ENCODE data around the gene NOP56. TPM values are rescaled to one million over a fixed set of nuclear protein-coding genes. Genes with fewer than 3 reads are reported as not detected.

Gene NOP56
- total and polyA plus RNA-seq, 2 donors (not counting 3 experiments of a cell fraction or from before 2014, with no cell fraction given) = 151 to 329 TPM

- no peak overlapping the region for H3K4me2 ChIP-seq (ENCODE audit: insufficient read depth, low read length)
- TF ChIP-seq CTCF (IDR thresholded peaks at IDR 0.05; ENCODE audit: extremely low read depth in 1 of 2, insufficient read depth in 1 of 2, low read depth in 1 of 2, low read length in 2 of 2) = no peak
- TF ChIP-seq FOS (IDR thresholded peaks at IDR 0.05; ENCODE audit: borderline replicate concordance, insufficient read depth, low read length) = no peak
- TF ChIP-seq MYC (IDR thresholded peaks at IDR 0.05; ENCODE audit: low read depth, low read length) = no peak
- no peak for TF ChIP-seq POLR2A (IDR thresholded peaks at IDR 0.05; ENCODE audit: low read depth, low read length)
- H2AFZ ChIP-seq (ENCODE audit: low read depth, low read length) = peak overlapping the region; percentile 42
- no peak overlapping the region for H3K4me3 ChIP-seq (replicated peaks in 1 of 3; ENCODE audit: insufficient read depth in 1 of 3, low read depth in 1 of 3, low read length in 3 of 3)
- ChIA-PET CTCF (interaction anchor here (0.8 to 3.2 kb wide), 4 partner anchors 13 to 56 kb away, joined by 3 to 15 read pairs (median 3); no protein-coding TSS in a partner anchor), POLR2A (interaction anchor here (0.6 kb wide), 1 partner anchor 63 kb away, joined by 3 read pairs; no protein-coding TSS in a partner anchor)
- H3K9me1 ChIP-seq (replicated peaks; ENCODE audit: control insufficient read depth, extremely low read depth, insufficient read depth, low read length) = no peaks in the 10 kb centered on the region
- DNase-seq (ENCODE audit: low read depth, low spot score) = no peak
- no peaks in the 10 kb centered on the region for H4K20me1 ChIP-seq (replicated peaks; ENCODE audit: control insufficient read depth, extremely low read depth, insufficient read depth, low read length)
- dilution Hi-C loops (cut with MboI; ENCODE audit: extremely low pct_ligation_motif_present, low sequenced_read_pairs) = no loop called here
- no peak overlapping the region for H3K27ac ChIP-seq (ENCODE audit: insufficient read depth, low read depth, low read length)
- peaks cover 4% of the 10 kb centered on the region for H3K4me1 ChIP-seq (ENCODE audit: control insufficient read depth, extremely low read depth, insufficient read depth, low read length)
- H3K9me3 ChIP-seq (replicated peaks; ENCODE audit: control insufficient read depth, insufficient read depth, low read length) = no peaks in the 10 kb centered on the region
- intact Hi-C loops (cut with micrococcal nuclease) = no loop called here
- H3K36me3 ChIP-seq (ENCODE audit: control insufficient read depth in 2 of 2, extremely low read depth in 1 of 2, insufficient read depth in 2 of 2, low read length in 2 of 2) = no peaks in the 10 kb centered on the region
- BruUV-seq (replicated peaks) = no TSS peak
- FAIRE-seq = no peak
- H3K79me2 ChIP-seq (ENCODE audit: control insufficient read depth, insufficient read depth, low read length) = no peaks in the 10 kb centered on the region
- H3K27me3 ChIP-seq (ENCODE audit: control insufficient read depth in 2 of 2, insufficient read depth in 2 of 2, low read length in 2 of 2) = peaks cover 14 to 32% of the 10 kb centered on the region in 2 experiments
- no peak overlapping the region for H3K9ac ChIP-seq (replicated peaks; ENCODE audit: extremely low read depth, insufficient read depth, low read length)
Observed at GRCh38 chr20:2687514-2687913, 35.1 kb downstream of the NOP56 start.

GRCh38 chr20:2688041-2688591 lies 35.7 kb downstream of the NOP56 start:
- dilution Hi-C loops (cut with MboI; ENCODE audit: extremely low pct_ligation_motif_present, low sequenced_read_pairs) = no loop called here
- H3K36me3 ChIP-seq (ENCODE audit: control insufficient read depth in 2 of 2, extremely low read depth in 1 of 2, insufficient read depth in 2 of 2, low read length in 2 of 2) = no peaks in the 10 kb centered on the region
- no peaks in the 10 kb centered on the region for H3K9me1 ChIP-seq (replicated peaks; ENCODE audit: control insufficient read depth, extremely low read depth, insufficient read depth, low read length)
- DNase-seq (ENCODE audit: low read depth, low spot score) (peak; percentile 49), FAIRE-seq (peak; percentile 81)
- H3K9ac ChIP-seq (replicated peaks; ENCODE audit: extremely low read depth, insufficient read depth, low read length) = no peak overlapping the region
- H3K4me1 ChIP-seq (ENCODE audit: control insufficient read depth, extremely low read depth, insufficient read depth, low read length) = peaks cover 4% of the 10 kb centered on the region
- no TSS peak for BruUV-seq (replicated peaks)
- POLR2A ChIA-PET = interaction anchor here (0.6 kb wide), 1 partner anchor 63 kb away, joined by 3 read pairs; no protein-coding TSS in a partner anchor
- H3K4me2 ChIP-seq (ENCODE audit: insufficient read depth, low read length) = no peak overlapping the region
- CTCF ChIA-PET = interaction anchor here (0.7 to 3.2 kb wide), 12 partner anchors 9 to 164 kb away, joined by 3 to 23 read pairs (median 3); no protein-coding TSS in a partner anchor
- intact Hi-C loops (cut with micrococcal nuclease) = loop anchor here (1.0 to 2.0 kb wide), 3 partner anchors 55 to 313 kb away; no protein-coding TSS in a partner anchor
- H3K9me3 ChIP-seq (replicated peaks; ENCODE audit: control insufficient read depth, insufficient read depth, low read length) = no peaks in the 10 kb centered on the region
- H3K27ac ChIP-seq (ENCODE audit: insufficient read depth, low read depth, low read length) = no peak overlapping the region
- H2AFZ ChIP-seq (ENCODE audit: low read depth, low read length) = peak overlapping the region; percentile 42
- no peaks in the 10 kb centered on the region for H4K20me1 ChIP-seq (replicated peaks; ENCODE audit: control insufficient read depth, extremely low read depth, insufficient read depth, low read length)
- no peak for TF ChIP-seq EZH2 (IDR thresholded peaks at IDR 0.05; ENCODE audit: borderline replicate concordance, low read depth, low read length, severe bottlenecking)
- TF ChIP-seq CTCF (IDR thresholded peaks at IDR 0.05; ENCODE audit: extremely low read depth in 1 of 2, insufficient read depth in 1 of 2, low read depth in 1 of 2, low read length in 2 of 2) = peak; percentile 66 to 71
- TF ChIP-seq MYC (IDR thresholded peaks at IDR 0.05; ENCODE audit: low read depth, low read length) = no peak
- no peak for TF ChIP-seq FOS (IDR thresholded peaks at IDR 0.05; ENCODE audit: borderline replicate concordance, insufficient read depth, low read length)
- TF ChIP-seq GATA2 (IDR thresholded peaks at IDR 0.05; ENCODE audit: insufficient read depth, insufficient read length, low read depth, low read length) = no peak
- TF ChIP-seq JUN (IDR thresholded peaks at IDR 0.05; ENCODE audit: borderline replicate concordance, insufficient read depth, insufficient read length, low read depth) = no peak
- TF ChIP-seq POLR2A (IDR thresholded peaks at IDR 0.05; ENCODE audit: low read depth, low read length) = no peak
- no peak for TF ChIP-seq POLR2AphosphoS5 (IDR thresholded peaks at IDR 0.05; ENCODE audit: insufficient read depth, low read depth, low read length)
- TF ChIP-seq MAX (IDR thresholded peaks at IDR 0.05; ENCODE audit: insufficient read depth, insufficient read length) = no peak
- H3K27me3 ChIP-seq (ENCODE audit: control insufficient read depth in 2 of 2, insufficient read depth in 2 of 2, low read length in 2 of 2) = peaks cover 14 to 32% of the 10 kb centered on the region in 2 experiments
- no peak overlapping the region for H3K4me3 ChIP-seq (replicated peaks in 1 of 3; ENCODE audit: insufficient read depth in 1 of 3, low read depth in 1 of 3, low read length in 3 of 3)
- no peaks in the 10 kb centered on the region for H3K79me2 ChIP-seq (ENCODE audit: control insufficient read depth, insufficient read depth, low read length)

Measured in endothelial cell of umbilical vein (primary cell).